HL-60/S4 treated with retinoic acid at 250 ng/mL for 4 days and 3 days (cell line): ENCODE results near the gene KLHL12.

Source experiments
- in situ Hi-C: fragments of 300-500 bp; cut with MboI; formaldehyde crosslinking; loops from 2 replicates; pipeline ENCODE4 v1.7.0; 2022; ENCODE audit warnings: low sequenced_read_pairs

The KLHL12 gene

DNA sequence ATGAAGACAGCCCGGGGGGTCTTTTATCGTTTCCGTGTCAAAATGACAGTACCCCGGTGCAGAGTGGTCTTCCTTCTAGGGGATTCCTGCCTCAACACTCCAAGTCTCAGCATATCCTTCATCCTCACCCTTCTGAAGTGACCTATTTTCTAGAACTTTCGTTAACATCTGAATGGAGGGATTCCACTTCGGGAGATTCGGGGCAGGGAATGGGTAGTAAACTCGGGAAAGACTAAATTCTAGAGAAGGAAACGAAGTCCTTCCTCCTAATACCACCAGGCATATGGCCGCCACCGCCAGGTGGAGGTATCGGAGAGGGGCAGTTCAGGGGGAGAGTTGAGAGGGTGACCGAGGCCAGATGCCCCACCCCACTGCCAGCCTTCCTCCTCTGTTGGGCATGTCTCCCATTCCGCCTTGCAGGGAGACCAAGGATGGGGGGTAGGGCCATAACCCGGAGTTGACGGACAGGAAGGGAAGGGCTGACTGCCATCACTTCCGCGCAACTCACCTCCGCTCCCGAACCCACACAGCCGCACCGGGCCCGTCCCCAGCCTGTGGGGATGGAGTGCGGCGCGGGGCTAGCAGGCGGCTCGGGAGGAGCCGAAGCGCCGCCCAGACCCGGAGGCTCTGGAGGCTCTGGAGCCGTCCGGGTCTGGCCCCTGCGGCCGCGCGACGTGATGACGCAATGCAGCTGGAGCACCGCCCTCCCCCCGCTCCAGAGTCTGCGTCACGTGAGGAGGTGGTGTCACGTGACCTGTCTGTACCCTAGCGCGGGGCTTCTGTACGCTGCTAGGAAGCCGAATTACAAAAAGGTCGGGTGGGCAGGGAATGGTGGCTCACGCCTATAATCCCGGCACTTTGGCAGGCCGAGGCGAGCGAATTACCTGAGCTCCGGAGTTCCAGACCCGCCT is at the start of gene KLHL12:
Gene KLHL12 (minus strand): TSS at position 654 of the 911 bp plus-strand sequence. CDS start 2,072 bp downstream, outside the sequence.
- in situ Hi-C loops = no loop called here

GRCh38 chr1:202976633-202977032 is 49.6 kb upstream of the KLHL12 start:
- in situ Hi-C loops = loop anchor here (25.0 kb wide), 2 partner anchors 239 to 489 kb away; no protein-coding TSS in a partner anchor

DNA sequence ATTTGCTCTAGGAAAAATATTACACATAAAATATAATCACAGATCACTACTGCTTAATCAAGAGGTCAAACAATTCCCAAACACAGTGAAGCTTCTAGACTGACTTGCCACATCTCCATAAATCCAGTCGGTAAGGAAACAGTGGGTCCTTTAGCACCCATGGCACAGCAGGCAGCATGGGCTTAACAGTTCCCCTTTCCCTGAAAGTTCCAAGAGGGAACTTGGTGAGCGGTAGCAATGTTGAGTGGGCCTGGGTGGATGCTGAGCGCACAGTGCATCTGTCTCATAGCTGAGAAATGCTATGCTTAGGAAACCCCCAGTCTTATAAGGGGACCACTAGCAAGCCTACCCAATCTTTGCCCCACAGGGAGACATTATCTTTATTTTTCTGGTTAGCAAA is 47.8 kb upstream of the KLHL12 start:
- in situ Hi-C loops = loop anchor here (25.0 kb wide), 2 partner anchors 238 to 488 kb away; no protein-coding TSS in a partner anchor

DNA sequence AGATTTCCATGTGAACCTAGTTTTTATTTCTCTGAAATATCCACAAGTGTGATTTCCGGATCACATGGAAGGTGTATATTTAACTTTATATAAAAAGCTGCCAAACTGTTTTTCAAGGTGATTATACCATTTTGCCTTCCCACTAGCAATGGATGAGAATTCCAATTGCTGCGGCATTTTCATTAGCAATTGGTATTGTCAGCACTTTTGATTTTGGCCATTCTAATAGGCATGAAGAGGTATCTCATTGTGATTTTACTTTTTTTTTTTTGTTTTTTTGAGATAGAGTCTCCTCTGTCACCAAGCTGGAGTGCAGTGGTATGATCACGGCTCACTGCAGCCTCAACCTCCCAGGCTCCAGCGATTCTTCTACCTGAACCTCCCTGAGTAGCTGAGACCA is 45.0 kb upstream of the KLHL12 start:
- in situ Hi-C loops = no loop called here

DNA sequence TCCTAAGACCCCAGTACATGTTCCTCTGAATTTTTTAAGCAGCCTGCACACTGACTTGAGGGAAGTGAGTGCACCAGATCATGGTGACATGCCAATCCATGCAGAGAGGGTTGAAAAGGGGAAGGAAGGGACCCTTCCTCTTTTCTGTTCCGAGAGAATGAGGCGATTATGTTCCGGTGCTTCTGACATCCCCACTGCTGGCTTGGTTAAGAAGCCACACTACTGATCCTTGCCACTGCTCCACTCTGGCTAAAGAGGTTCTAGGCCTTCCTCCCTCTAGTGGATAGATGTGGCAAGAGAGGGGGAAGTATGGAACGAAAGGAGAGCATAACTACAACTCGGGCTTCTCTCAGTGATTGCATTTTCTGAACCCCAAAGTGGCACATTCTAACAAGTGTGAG is 41.9 kb upstream of the KLHL12 start:
- in situ Hi-C loops = no loop called here

- in situ Hi-C loops = no loop called here
Observed at GRCh38 chr1:202968351-202968750, 41.3 kb upstream of the KLHL12 start.

DNA sequence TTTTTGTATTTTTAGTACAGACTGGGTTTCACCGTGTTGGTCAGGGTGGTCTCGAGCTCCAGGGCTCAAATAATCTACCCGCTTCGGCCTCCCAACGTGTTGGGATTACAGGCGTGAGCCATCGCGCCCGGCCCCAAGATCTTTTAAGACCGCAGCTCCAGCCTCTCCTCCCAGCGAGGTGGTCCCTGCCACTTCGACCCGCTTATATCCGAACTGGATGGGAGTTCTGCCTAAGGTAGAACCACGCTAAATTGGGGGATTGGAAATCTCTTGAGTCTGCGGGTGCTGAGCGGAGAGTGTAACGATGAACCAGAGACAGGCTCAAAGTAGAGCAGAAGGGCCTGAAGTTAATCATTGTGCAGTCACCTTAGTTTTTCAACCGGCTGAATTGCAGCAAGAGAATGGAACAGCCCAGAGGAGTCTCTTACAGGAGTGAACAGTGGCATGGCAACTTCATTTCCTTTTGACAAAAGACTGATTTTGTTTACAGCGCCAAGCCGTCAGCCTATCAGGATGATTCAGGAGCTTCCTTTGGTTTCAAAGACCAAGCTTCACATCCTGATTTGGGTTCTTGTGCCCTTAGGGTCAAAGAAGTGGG is 40.7 kb upstream of the KLHL12 start:
- in situ Hi-C loops = no loop called here

GRCh38 chr1:202966006-202966898 is 39.2 kb upstream of the KLHL12 start:
- in situ Hi-C loops = no loop called here

DNA sequence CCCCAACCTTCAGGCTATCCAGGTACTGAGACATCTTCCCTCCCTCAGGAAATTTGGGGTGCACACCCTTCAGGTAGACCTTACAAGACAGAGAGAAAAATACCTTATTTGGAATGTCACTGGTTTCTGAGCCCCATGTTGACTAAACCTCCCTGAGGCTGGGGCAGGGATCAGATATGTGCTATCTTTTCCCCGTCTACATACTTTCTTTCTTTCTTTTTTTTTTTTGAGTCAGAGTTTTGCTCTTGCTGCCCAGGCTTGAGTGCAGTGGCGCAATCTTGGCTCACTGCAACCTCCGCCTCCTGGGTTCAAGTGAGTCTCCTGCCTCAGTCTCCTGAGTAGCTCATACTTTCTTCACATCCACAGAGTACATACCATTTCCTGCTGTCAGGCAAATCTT is 38.4 kb upstream of the KLHL12 start:
- in situ Hi-C loops = no loop called here

GRCh38 chr1:202964791-202965410 is 37.9 kb upstream of the KLHL12 start:
- in situ Hi-C loops = no loop called here

- in situ Hi-C loops = no loop called here
Observed at GRCh38 chr1:202961220-202961880, 34.3 kb upstream of the KLHL12 start.

DNA sequence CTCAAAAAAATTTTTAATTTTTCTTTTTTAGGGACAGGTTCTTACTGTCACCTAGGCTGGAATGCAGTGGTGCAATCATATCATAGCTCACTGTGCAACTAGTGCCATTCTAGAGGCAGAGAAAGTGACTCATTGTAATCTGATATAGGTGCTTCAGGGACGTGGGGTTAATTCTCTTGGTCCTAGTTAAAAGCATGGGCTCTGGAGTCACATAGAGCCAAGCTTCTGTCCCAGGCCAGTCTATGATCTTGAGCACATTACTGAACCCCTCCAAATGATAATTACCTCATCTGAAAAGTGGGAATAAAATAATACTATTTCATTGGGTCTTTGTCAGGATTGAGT is 32.2 kb upstream of the KLHL12 start:
- in situ Hi-C loops = no loop called here

GRCh38 chr1:202958544-202959275 is 31.7 kb upstream of the KLHL12 start:
- in situ Hi-C loops = no loop called here

DNA sequence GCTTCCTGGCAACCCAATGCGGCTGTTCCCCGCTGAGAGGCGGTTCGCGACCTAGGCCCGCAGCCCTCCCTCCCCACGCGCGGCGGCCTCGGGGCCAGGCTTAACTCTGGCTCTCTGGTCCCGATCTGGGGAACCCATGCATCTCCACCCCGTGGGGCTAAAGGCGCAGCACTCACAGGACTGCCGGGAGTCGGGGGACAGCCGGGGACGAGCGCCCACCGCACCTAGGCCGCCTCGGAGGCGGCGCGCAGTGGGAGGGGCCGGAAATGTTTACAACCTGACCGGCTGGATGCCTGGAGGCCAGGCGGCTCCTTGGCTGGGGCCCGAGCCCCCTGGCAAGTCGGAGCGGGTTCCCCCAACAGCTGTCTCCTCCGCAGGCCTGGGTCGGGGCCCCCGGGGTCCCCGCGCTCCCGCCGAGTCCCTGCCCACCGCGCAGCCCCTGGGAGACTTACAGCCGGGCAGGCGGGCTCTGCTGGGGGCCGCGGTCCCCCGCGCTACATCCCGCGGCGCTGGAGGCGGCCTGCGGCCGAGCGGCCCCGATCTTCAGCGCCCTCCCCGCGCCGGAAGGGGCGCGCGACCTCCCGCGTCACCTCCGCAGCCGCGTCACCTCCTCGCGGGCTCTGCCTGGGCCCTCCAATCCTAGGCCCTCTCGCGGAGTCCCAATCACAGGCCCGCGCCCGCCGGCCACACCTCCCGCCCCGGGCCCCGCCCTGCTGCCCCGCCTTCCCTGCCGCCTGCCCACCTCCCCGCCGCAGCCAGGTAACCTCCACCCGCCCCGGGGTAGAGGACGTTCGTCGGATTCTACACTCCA is 30.9 kb upstream of the KLHL12 start, which contains the start of gene ADIPOR1:
Gene ADIPOR1 (minus strand): TSS at position 580 of the 811 bp plus-strand sequence. CDS start 7,242 bp downstream, outside the sequence.
- in situ Hi-C loops = no loop called here

DNA sequence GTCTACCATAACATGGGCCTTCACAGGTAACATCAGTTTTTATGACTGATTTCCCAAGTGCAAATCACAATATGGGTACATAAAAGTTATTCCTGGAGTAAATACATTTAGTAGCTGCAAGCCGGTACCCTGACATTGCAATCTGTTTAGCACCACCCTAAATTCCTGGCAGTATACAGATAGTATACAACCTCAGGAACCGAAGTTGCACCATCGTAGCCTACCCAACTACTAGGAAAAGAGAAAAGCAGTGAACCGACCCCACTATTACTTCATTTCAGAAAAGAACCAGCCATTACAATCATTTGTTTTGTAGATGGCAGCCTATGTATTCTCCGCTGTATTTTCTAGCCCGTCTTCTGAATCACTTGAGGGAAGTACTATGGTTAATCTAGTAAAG is 29.9 kb upstream of the KLHL12 start:
- in situ Hi-C loops = no loop called here

- in situ Hi-C loops = no loop called here
Observed at GRCh38 chr1:202954057-202954745, 27.2 kb upstream of the KLHL12 start.

GRCh38 chr1:202953392-202953791 is 26.4 kb upstream of the KLHL12 start:
- in situ Hi-C loops = no loop called here

DNA sequence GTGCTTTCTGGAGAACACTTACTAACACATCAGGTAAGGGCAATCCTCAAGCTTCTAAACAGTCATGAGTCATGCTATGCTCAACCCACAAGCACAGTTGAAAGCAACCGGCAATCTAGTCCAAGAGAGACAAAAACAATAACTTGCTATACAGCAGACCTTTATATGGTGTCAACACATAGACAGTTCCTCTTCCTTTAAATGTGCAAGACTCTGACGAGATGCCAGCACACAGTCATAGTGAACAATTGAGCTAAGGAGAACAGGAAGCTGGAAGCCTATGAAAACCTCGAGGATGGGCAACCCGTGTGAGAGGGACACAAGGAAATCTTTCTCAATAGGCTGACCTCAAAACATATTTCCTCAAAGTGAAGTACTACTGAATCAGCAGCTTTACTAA is 25.8 kb upstream of the KLHL12 start:
- in situ Hi-C loops = no loop called here
